B cell (primary cell): ENCODE results near the gene ACP1.

Source experiments
- CTCF ChIP-seq: fragments of 200-600 bp; IDR thresholded peaks from one replicate; pipeline ENCODE4 v1.8.0; 2022; ENCODE audit warnings: antibody characterized with exemption, mild to moderate bottlenecking
- EZH2 ChIP-seq: IDR thresholded peaks from 2 replicates; pipeline ENCODE4 v1.6.1; 2012; ENCODE audit warnings: borderline replicate concordance, low read depth, mild to moderate bottlenecking, moderate library complexity, low read length; ENCODE audit not compliant: insufficient read depth, poor library complexity, severe bottlenecking

GRCh38 chr2:255195-255594, 9.6 kb upstream of the ACP1 start:
- no peak for TF ChIP-seq EZH2
- TF ChIP-seq CTCF, result no peak
